Pancreas (tissue), 10 donors: ENCODE measurements around the gene NBDY. TPM values are rescaled to one million over a fixed set of nuclear protein-coding genes. Genes with fewer than 3 reads are reported as not detected.

ENCODE experiments used
- ATAC-seq, 4 donors: fragments of 200-7000 bp; cut with Tn5 transposase; one replicate each; pipeline versions ENCODE4 v1.8.0 to v1.9.1; 2020; ENCODE audit warnings: mild to moderate bottlenecking in 4 of 4, moderate library complexity in 4 of 4
- DNase-seq, 6 donors: peaks; one replicate each; pipeline ENCODE4 v3.0.0-alpha.2; 2020
- FAIRE-seq: peaks from 2 replicates; lab custom pipeline; 2012; peaks lifted over from hg19 to GRCh38; lab: Jason Lieb, UNC
- H3K27ac ChIP-seq, 4 donors: fragments of 200-600 bp; sonication (generic); 1 replicate in 3 of 4; 2 replicates in 1 of 4; pipeline versions ENCODE4 v1.5.0 to v1.8.0; 2020
- H3K27me3 ChIP-seq, 4 donors: fragments of 200-600 bp; one replicate each; pipeline ENCODE4 v1.8.0; 2021
- H3K36me3 ChIP-seq, 3 donors: fragments of 200-600 bp; sonication (generic) in 1 of 3; one replicate each; pipeline versions ENCODE4 v1.5.0 to v1.8.0; 2020 to 2021
- H3K4me1 ChIP-seq, 3 donors: fragments of 200-600 bp; one replicate each; pipeline ENCODE4 v1.8.0; 2021
- H3K4me3 ChIP-seq, 4 donors: fragments of 200-600 bp; sonication (generic) in 2 of 4; one replicate each; pipeline versions ENCODE4 v1.5.0 to v1.8.0; 2020 to 2021
- H3K9me3 ChIP-seq, 4 donors: fragments of 200-600 bp; one replicate each; pipeline ENCODE4 v1.8.0; 2021
- WGBS, 2 donors: extraction: QIAGEN DNeasy Blood & Tissue Kit; methylation state at CpG; one replicate each; pipeline ENCODE4 v1.1.7; 2013; 5-methylcytosine and 5-hydroxymethylcytosine counted together
- intact Hi-C, 3 donors: fragments of 100-400 bp; cut with DNase I; formaldehyde crosslinking; loops; one replicate each; pipeline versions ENCODE4 v1.11.1 to v1.14.2; 2022
- polyA plus RNA-seq, 2 donors: library from polyadenylated mRNA; stranded (reverse); fragments of 200-250 nt; gene quantifications; one replicate each; pipeline ENCODE4 v1.2.3, GENCODE V29; 2013
- total RNA-seq, 6 donors: library from RNA; stranded (reverse); fragmentation: NEBNext Ultra II Directional in 4 of 6; extraction: Animal tissue kit (Norgen Biotek cat#: 25700) in 4 of 6; gene quantifications; one replicate each; pipeline versions ENCODE4 v1.2.1 to v1.2.4, GENCODE V29; 2021 to 2023
- TF ChIP-seq, protein P1 (sequence below), 4 donors: fragments of 200-600 bp; sonication (generic) in 3 of 4; IDR thresholded peaks; one replicate each; pipeline versions ENCODE4 v1.5.0 to v1.8.0; 2021; ENCODE audit warnings: antibody characterized with exemption in 4 of 4
- donor health status: healthy with polysubstance abuse.
- donor health status: DM: no; HTN: no; CAD: no; lungs with moderate emphysema.
- donor health status: DM: no; HTN: no; CAD: no.
- donor health status: control.
- donor health status: control.
- donor health status: Bipolar disorder and iron deficiency.
- donor health status: DM: yes; HTN: yes; CAD: no.
- donor health status: DM: no; HTN: no; CAD: no.
- donor health status: DM: no; HTN: no; CAD: no.
- donor health status: DM: yes; HTN: yes; CAD: no.

Gene NBDY
- total and polyA plus RNA-seq, 8 donors = 7.0 to 22.8 (median 9.1) TPM

DNA sequence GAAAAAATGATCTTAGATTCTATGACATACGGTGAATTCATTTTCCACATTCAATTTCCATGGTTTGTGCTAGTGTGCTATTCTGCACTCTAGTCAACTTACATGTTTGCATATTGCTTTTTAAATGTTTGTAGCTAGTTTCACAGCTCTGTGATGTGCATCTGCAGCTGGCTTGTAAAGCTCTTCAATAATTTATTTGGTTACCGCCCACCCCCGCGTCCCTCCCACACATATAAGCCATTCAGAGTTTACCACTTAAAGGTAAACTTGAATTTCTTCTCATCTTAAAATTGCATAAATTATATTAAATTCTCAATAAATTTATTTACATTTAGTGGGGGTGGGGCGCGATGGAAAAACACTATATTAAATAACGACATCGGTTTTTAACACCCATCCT is 291 bp upstream of the NBDY start:
- Histone ChIP-seq H3K4me3 (peak overlapping the region in 3 of 4 donors; percentile 9 to 52 (median 41)), H3K27ac (peak overlapping the region in 1 of 4 donors; percentile 65), H3K9me3 (no peaks in the 10 kb centered on the region), H3K4me1 (no peaks in the 10 kb centered on the region), H3K27me3 (peaks cover 0 to 13% (median 0%) of the 10 kb centered on the region in 4 donors), H3K36me3 (no peaks in the 10 kb centered on the region)
- WGBS, 2 donors = 3 to 9% methylated on average over 8 of the region's 8 CpGs
- TF ChIP-seq, protein P1, sequence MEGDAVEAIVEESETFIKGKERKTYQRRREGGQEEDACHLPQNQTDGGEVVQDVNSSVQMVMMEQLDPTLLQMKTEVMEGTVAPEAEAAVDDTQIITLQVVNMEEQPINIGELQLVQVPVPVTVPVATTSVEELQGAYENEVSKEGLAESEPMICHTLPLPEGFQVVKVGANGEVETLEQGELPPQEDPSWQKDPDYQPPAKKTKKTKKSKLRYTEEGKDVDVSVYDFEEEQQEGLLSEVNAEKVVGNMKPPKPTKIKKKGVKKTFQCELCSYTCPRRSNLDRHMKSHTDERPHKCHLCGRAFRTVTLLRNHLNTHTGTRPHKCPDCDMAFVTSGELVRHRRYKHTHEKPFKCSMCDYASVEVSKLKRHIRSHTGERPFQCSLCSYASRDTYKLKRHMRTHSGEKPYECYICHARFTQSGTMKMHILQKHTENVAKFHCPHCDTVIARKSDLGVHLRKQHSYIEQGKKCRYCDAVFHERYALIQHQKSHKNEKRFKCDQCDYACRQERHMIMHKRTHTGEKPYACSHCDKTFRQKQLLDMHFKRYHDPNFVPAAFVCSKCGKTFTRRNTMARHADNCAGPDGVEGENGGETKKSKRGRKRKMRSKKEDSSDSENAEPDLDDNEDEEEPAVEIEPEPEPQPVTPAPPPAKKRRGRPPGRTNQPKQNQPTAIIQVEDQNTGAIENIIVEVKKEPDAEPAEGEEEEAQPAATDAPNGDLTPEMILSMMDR (IDR thresholded peaks at IDR 0.05) = no peak
- ATAC-seq (peak; percentile 35 to 49 (median 44)), FAIRE-seq (peak; percentile 49), DNase-seq (no peak)
- intact Hi-C loops = no loop called here

GRCh38 chrX:56733459-56734046 is 4.5 kb downstream of the NBDY start:
- FAIRE-seq = no peak
- Histone ChIP-seq H3K9me3 (no peaks in the 10 kb centered on the region), H3K36me3 (no peaks in the 10 kb centered on the region), H3K27me3 (peaks cover 0 to 9% (median 0%) of the 10 kb centered on the region in 4 donors), H3K4me1 (no peaks in the 10 kb centered on the region), H3K27ac (no peak overlapping the region), H3K4me3 (no peak overlapping the region)
- peak in 3 of 4 donors; percentile 50 to 58 (median 51) for ATAC-seq
- TF ChIP-seq, protein P1 (IDR thresholded peaks at IDR 0.05) = peak; percentile 37 to 67 (median 59)
- intact Hi-C loops = no loop called here
- WGBS, 2 donors = 48 to 49% methylated on average over 2 of the region's 2 CpGs
- DNase-seq = peak in 3 of 6 donors; percentile 9 to 42 (median 34)

DNA sequence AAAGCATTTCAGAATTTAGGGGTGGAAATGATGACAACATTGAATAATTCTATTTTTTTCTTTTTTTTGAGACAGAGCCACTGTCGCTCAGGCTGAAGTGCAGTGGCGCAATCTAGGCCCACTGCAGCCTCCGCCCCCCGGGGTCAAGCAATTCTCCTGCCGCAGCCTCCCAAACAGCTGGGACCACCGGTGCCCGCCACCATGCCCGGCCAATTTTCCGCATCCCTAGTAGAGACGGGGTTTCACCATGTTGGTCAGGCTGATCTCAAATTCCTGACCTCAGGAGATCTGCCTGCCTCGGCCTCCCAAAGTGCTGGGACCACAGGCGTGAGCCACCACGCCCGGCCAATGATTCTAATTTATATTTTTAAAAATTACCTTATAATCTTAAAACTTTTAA is 7.2 kb downstream of the NBDY start:
- H3K4me1 ChIP-seq = no peaks in the 10 kb centered on the region
- peaks cover 0 to 9% (median 0%) of the 10 kb centered on the region in 4 donors for H3K27me3 ChIP-seq
- no peak for ATAC-seq
- no peaks in the 10 kb centered on the region for H3K36me3 ChIP-seq
- no peaks in the 10 kb centered on the region for H3K9me3 ChIP-seq
- WGBS, 2 donors = 91 to 96% methylated on average over 14 of the region's 14 CpGs
- DNase-seq = peak in 1 of 6 donors; percentile 17
- FAIRE-seq = no peak
- intact Hi-C loops = no loop called here
- no peak overlapping the region for H3K27ac ChIP-seq
- TF ChIP-seq, protein P1 (IDR thresholded peaks at IDR 0.05) = no peak
- no peak overlapping the region for H3K4me3 ChIP-seq

GRCh38 chrX:56738670-56739069 is 9.6 kb downstream of the NBDY start:
- no peaks in the 10 kb centered on the region for H3K4me1 ChIP-seq
- 53 to 66% methylated on average over 1 of the region's 1 CpG for WGBS, 2 donors
- DNase-seq = no peak
- intact Hi-C loops = no loop called here
- peak in 3 of 4 donors; percentile 25 to 63 (median 51) for ATAC-seq
- peaks cover 0 to 23% (median 0%) of the 10 kb centered on the region in 4 donors for H3K27me3 ChIP-seq
- FAIRE-seq = no peak
- no peak overlapping the region for H3K27ac ChIP-seq
- H3K4me3 ChIP-seq = no peak overlapping the region
- no peaks in the 10 kb centered on the region for H3K36me3 ChIP-seq
- TF ChIP-seq, protein P1 (IDR thresholded peaks at IDR 0.05) = no peak
- no peaks in the 10 kb centered on the region for H3K9me3 ChIP-seq

- FAIRE-seq = no peak
- no peak for ATAC-seq
Measured at GRCh38 chrX:56744996-56745395, 16.0 kb downstream of the NBDY start.

More at GRCh38 chrX:56744996-56745395, 16.0 kb downstream of the NBDY start:
- TF ChIP-seq, protein P1 (IDR thresholded peaks at IDR 0.05) = no peak
- Histone ChIP-seq H3K27me3 (peaks cover 0 to 24% (median 0%) of the 10 kb centered on the region in 4 donors), H3K4me3 (no peak overlapping the region), H3K36me3 (no peaks in the 10 kb centered on the region), H3K9me3 (no peaks in the 10 kb centered on the region), H3K27ac (no peak overlapping the region), H3K4me1 (no peaks in the 10 kb centered on the region)
- intact Hi-C loops = no loop called here
- WGBS, 2 donors = 73 to 93% methylated on average over 4 of the region's 4 CpGs
- DNase-seq = no peak
